Stimulated activated CD8-positive, alpha-beta memory T cell treated with anti-CD3 and anti-CD28 coated beads, Interleukin-7, amount 100 ng/mL, for 4 hours (primary cell): ENCODE data around the gene KRTAP10-4.
"Not testable (repeated sequence)": the region's sequence is repeated elsewhere in the genome, so short reads cannot be mapped to it uniquely, and the experiment has no call there.

Experiments
- DNase-seq, 2 donors: peaks; one replicate each; pipeline ENCODE4 v3.0.0-alpha.2; 2020; ENCODE audit warnings: low read depth in 2 of 2

Gene KRTAP10-4

GRCh38 chr21:44579056-44579832 lies 5.7 kb downstream of the KRTAP10-4 start:
- no peak for DNase-seq

GRCh38 chr21:44579833-44580144 lies 6.3 kb downstream of the KRTAP10-4 start:
- no peak for DNase-seq

GRCh38 chr21:44580231-44580821 lies 6.8 kb downstream of the KRTAP10-4 start, which contains the start of gene KRTAP10-5:
Gene KRTAP10-5, minus strand, starts transcription at chr21:44580604. Its CDS starts 26 bp downstream, at chr21:44580578.
- not testable (repeated sequence) for DNase-seq

GRCh38 chr21:44581158-44581557 lies 7.6 kb downstream of the KRTAP10-4 start:
- no peak for DNase-seq

GRCh38 chr21:44582055-44582454 lies 8.5 kb downstream of the KRTAP10-4 start:
- no peak for DNase-seq

GRCh38 chr21:44583089-44583799 lies 9.7 kb downstream of the KRTAP10-4 start:
- DNase-seq = no peak

- peak in 1 of 2 donors; percentile 5 for DNase-seq
These were observed 10.2 kb downstream of the KRTAP10-4 start for GRCh38 chr21:44583800-44584147.

- no peak for DNase-seq
These were observed 12.4 kb downstream of the KRTAP10-4 start for GRCh38 chr21:44585892-44586291.

- DNase-seq = no peak
These were observed 15.6 kb downstream of the KRTAP10-4 start for GRCh38 chr21:44589094-44589493.

GRCh38 chr21:44589586-44590305 lies 16.2 kb downstream of the KRTAP10-4 start:
- no peak for DNase-seq

- DNase-seq = no peak
These were observed 16.8 kb downstream of the KRTAP10-4 start for GRCh38 chr21:44590311-44590721.

GRCh38 chr21:44590897-44591800 lies 17.6 kb downstream of the KRTAP10-4 start:
- not testable (repeated sequence) for DNase-seq

- DNase-seq = not testable (repeated sequence)
These were observed 18.2 kb downstream of the KRTAP10-4 start for GRCh38 chr21:44591801-44592130.

- DNase-seq = no peak
These were observed 19.1 kb downstream of the KRTAP10-4 start, which contains the start of gene KRTAP10-6 for GRCh38 chr21:44592446-44593311. Gene KRTAP10-6, minus strand, starts transcription at chr21:44592505. Its CDS starts 21 bp downstream, at chr21:44592484.

- DNase-seq = no peak
These were observed 20.3 kb downstream of the KRTAP10-4 start for GRCh38 chr21:44593598-44594405.

- no peak for DNase-seq
These were observed 20.9 kb downstream of the KRTAP10-4 start for GRCh38 chr21:44594406-44594916.

- no peak for DNase-seq
These were observed 22.0 kb downstream of the KRTAP10-4 start for GRCh38 chr21:44595524-44595923.

GRCh38 chr21:44596068-44596725 lies 22.7 kb downstream of the KRTAP10-4 start:
- DNase-seq = no peak
